ENCODE results near the gene ZBTB47.

Gene ZBTB47

GRCh38 chr3:42681361-42682038 lies 28.0 kb downstream of the ZBTB47 start:
- H3K4me3 ChIP-seq (ENCODE audit: low read length): no peak overlapping the region
- DNase-seq (ENCODE audit: low read depth, low spot score): no peak

GRCh38 chr3:42682301-42683070 lies 29.0 kb downstream of the ZBTB47 start:
- DNase-seq (ENCODE audit: low read depth, low spot score): no peak
- H3K4me3 ChIP-seq (ENCODE audit: low read length): no peak overlapping the region

GRCh38 chr3:42683875-42684598 lies 30.5 kb downstream of the ZBTB47 start:
- no peak overlapping the region for H3K4me3 ChIP-seq (ENCODE audit: low read length)
- no peak for DNase-seq (ENCODE audit: low read depth, low spot score)

- DNase-seq (ENCODE audit: low read depth, low spot score): no peak
- H3K4me3 ChIP-seq (ENCODE audit: low read length): no peak overlapping the region
Observed at GRCh38 chr3:42684632-42685362, 31.3 kb downstream of the ZBTB47 start.

GRCh38 chr3:42685363-42685881 lies 31.9 kb downstream of the ZBTB47 start, which contains the start of gene KLHL40:
Gene KLHL40 (plus strand): TSS chr3:42685537. CDS start chr3:42685619, 82 bp downstream.
- no peak for DNase-seq (ENCODE audit: low read depth, low spot score)

GRCh38 chr3:42685891-42686820 lies 32.7 kb downstream of the ZBTB47 start:
- no peak for DNase-seq (ENCODE audit: low read depth, low spot score)

More at GRCh38 chr3:42685363-42685881, 31.9 kb downstream of the ZBTB47 start, which contains the start of gene KLHL40:
- H3K4me3 ChIP-seq (ENCODE audit: low read length): no peak within 1 kb of the TSS

GRCh38 chr3:42686832-42687650 lies 33.5 kb downstream of the ZBTB47 start:
- DNase-seq (ENCODE audit: low read depth, low spot score): no peak
- H3K4me3 ChIP-seq (ENCODE audit: low read length): no peak overlapping the region

More at GRCh38 chr3:42685891-42686820, 32.7 kb downstream of the ZBTB47 start:
- H3K4me3 ChIP-seq (ENCODE audit: low read length): no peak overlapping the region

GRCh38 chr3:42688016-42688415 lies 34.5 kb downstream of the ZBTB47 start:
- H3K4me3 ChIP-seq (ENCODE audit: low read length): no peak overlapping the region
- no peak for DNase-seq (ENCODE audit: low read depth, low spot score)

- no peak for DNase-seq (ENCODE audit: low read depth, low spot score)
- no peak overlapping the region for H3K4me3 ChIP-seq (ENCODE audit: low read length)
Observed at GRCh38 chr3:42688487-42689420, 35.3 kb downstream of the ZBTB47 start.

- H3K4me3 ChIP-seq (ENCODE audit: low read length): no peak overlapping the region
- DNase-seq (ENCODE audit: low read depth, low spot score): no peak
Observed at GRCh38 chr3:42689421-42690014, 36.0 kb downstream of the ZBTB47 start.

- no peak for DNase-seq (ENCODE audit: low read depth, low spot score)
- no peak overlapping the region for H3K4me3 ChIP-seq (ENCODE audit: low read length)
Observed at GRCh38 chr3:42690191-42690590, 36.7 kb downstream of the ZBTB47 start.

GRCh38 chr3:42690766-42691680 lies 37.5 kb downstream of the ZBTB47 start:
- no peak for DNase-seq (ENCODE audit: low read depth, low spot score)
- H3K4me3 ChIP-seq (ENCODE audit: low read length): no peak overlapping the region

- no peak overlapping the region for H3K4me3 ChIP-seq (ENCODE audit: low read length)
- DNase-seq (ENCODE audit: low read depth, low spot score): no peak
Observed at GRCh38 chr3:42691816-42692666, 38.5 kb downstream of the ZBTB47 start.

Data from Jurkat, Clone E6-1 (cell line).